PC-9 (cell line): ENCODE data around the gene MSI2. TPM values are rescaled to one million over a fixed set of nuclear protein-coding genes. Genes with fewer than 3 reads are reported as not detected.

Experiments
- BruUV-seq: library from RNA; stranded (reverse); fragments of 400-500 nt; replicated peaks from 2 replicates; lab custom pipeline; 2021; lab: Mats Ljungman, UMichigan
- CTCF ChIA-PET: fragments of 300-600 bp; sonication (Branson Sonifier 250); formaldehyde crosslinking; loops from one replicate; lab custom pipeline; 2022; ENCODE audit warnings: antibody characterized with exemption; lab: Charles Lee
- POLR2A ChIA-PET: fragments of 300-600 bp; sonication (Branson Sonifier 250); formaldehyde crosslinking; loops from one replicate; lab custom pipeline; 2022; ENCODE audit warnings: antibody characterized with exemption; ENCODE audit not compliant: unreplicated experiment; lab: Charles Lee
- DNase-seq, 2 experiments: peaks; one replicate each; pipeline versions ENCODE4 v3.0.0 to v3.0.0-alpha.2; 2015 to 2022; ENCODE audit warnings: mixed read lengths in 1 of 2
- H2AFZ ChIP-seq: fragments of 200-600 bp; sonication (generic); 2 replicates; pipeline ENCODE4 v1.8.1; 2017; ENCODE audit warnings: antibody characterized with exemption
- H3F3A ChIP-seq: fragments of 200-600 bp; sonication (generic); 2 replicates; pipeline ENCODE4 v1.8.1; 2017; ENCODE audit warnings: antibody characterized with exemption, mild to moderate bottlenecking, low read depth; ENCODE audit not compliant: insufficient read depth
- H3K27ac ChIP-seq: fragments of 200-600 bp; sonication (generic); 2 replicates; pipeline ENCODE4 v1.6.1; 2016; ENCODE audit warnings: mixed run types
- H3K27me3 ChIP-seq: fragments of 200-600 bp; sonication (generic); 2 replicates; pipeline ENCODE4 v1.6.1; 2016; ENCODE audit warnings: low read depth, mixed run types; ENCODE audit not compliant: insufficient read depth
- H3K36me3 ChIP-seq: fragments of 200-600 bp; sonication (generic); 2 replicates; pipeline ENCODE4 v1.6.1; 2016; ENCODE audit warnings: low read depth, mixed run types
- H3K4me1 ChIP-seq: fragments of 200-600 bp; sonication (generic); replicated peaks from 2 replicates; pipeline ENCODE4 v1.6.1; 2016; ENCODE audit warnings: mixed run types; ENCODE audit not compliant: insufficient read depth
- H3K4me2 ChIP-seq: fragments of 200-600 bp; sonication (generic); 2 replicates; pipeline ENCODE4 v1.6.1; 2017; ENCODE audit warnings: mixed run types
- H3K4me3 ChIP-seq: fragments of 200-600 bp; sonication (generic); 2 replicates; pipeline ENCODE4 v1.6.1; 2016; ENCODE audit warnings: mixed run types
- H3K79me2 ChIP-seq: fragments of 200-600 bp; sonication (generic); 2 replicates; pipeline ENCODE4 v1.6.1; 2017; ENCODE audit warnings: low read depth, mixed run types
- H3K9me2 ChIP-seq: fragments of 200-600 bp; sonication (generic); 2 replicates; pipeline ENCODE4 v1.8.1; 2017; ENCODE audit warnings: mild to moderate bottlenecking; ENCODE audit not compliant: insufficient read depth
- H3K9me3 ChIP-seq: fragments of 200-600 bp; sonication (generic); 2 replicates; pipeline ENCODE4 v1.8.1; 2016; ENCODE audit warnings: low read depth; ENCODE audit not compliant: insufficient read depth
- H4K20me1 ChIP-seq: fragments of 200-600 bp; sonication (generic); 2 replicates; pipeline ENCODE4 v1.8.1; 2017; ENCODE audit not compliant: insufficient read depth
- EZH2 ChIP-seq: fragments of 200-600 bp; sonication (generic); IDR thresholded peaks from 2 replicates; pipeline ENCODE4 v1.8.0; 2017; ENCODE audit warnings: antibody characterized with exemption, low read depth
- intact Hi-C: fragments of 100-400 bp; cut with micrococcal nuclease; formaldehyde crosslinking; loops from one replicate; pipeline ENCODE4 v1.10.0; 2022; ENCODE audit not compliant: unreplicated experiment
- total RNA-seq: library from RNA; stranded (reverse); gene quantifications from 2 replicates; pipeline ENCODE4 v1.2.3, GENCODE V29; 2021
- TF ChIP-seq, protein P1 (sequence below): fragments of 200-600 bp; sonication (generic); conservative IDR thresholded peaks from 2 replicates; pipeline ENCODE4 v1.6.1; 2017; ENCODE audit warnings: mixed run types, antibody characterized with exemption, mild to moderate bottlenecking, moderate library complexity

The MSI2 gene
- total RNA-seq, 1 experiment from 2014 or later: 15.7 TPM

DNA sequence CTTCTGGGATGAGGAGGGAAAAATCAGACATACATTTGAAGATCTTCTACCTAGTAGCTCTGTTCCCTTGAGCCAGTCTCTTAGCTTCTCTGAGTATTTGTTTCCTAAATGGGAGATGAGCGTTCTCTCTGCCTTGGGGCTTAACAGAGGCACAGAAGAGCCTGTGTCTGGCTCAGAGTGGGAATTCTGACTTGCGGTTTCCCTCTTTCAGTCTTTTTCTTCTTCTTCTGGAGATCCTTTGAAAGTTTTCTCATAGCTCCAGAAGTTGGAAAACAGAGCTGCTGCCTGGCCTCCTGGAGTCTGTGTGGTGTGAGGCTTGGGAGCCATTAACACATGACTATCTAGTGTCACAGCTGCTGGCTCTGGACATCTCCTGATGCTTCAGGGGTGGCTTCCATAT lies 167.9 kb downstream of the MSI2 start:
- H3F3A ChIP-seq: no peaks in the 10 kb centered on the region
- H3K9me2 ChIP-seq: no peaks in the 10 kb centered on the region
- H2AFZ ChIP-seq: no peak overlapping the region
- H3K36me3 ChIP-seq: no peaks in the 10 kb centered on the region
- ChIA-PET CTCF (no interaction called here), POLR2A (no interaction called here)
- no peak for TF ChIP-seq EZH2
- TF ChIP-seq, protein P1, sequence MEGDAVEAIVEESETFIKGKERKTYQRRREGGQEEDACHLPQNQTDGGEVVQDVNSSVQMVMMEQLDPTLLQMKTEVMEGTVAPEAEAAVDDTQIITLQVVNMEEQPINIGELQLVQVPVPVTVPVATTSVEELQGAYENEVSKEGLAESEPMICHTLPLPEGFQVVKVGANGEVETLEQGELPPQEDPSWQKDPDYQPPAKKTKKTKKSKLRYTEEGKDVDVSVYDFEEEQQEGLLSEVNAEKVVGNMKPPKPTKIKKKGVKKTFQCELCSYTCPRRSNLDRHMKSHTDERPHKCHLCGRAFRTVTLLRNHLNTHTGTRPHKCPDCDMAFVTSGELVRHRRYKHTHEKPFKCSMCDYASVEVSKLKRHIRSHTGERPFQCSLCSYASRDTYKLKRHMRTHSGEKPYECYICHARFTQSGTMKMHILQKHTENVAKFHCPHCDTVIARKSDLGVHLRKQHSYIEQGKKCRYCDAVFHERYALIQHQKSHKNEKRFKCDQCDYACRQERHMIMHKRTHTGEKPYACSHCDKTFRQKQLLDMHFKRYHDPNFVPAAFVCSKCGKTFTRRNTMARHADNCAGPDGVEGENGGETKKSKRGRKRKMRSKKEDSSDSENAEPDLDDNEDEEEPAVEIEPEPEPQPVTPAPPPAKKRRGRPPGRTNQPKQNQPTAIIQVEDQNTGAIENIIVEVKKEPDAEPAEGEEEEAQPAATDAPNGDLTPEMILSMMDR: no peak
- H3K9me3 ChIP-seq: no peaks in the 10 kb centered on the region
- H3K4me2 ChIP-seq: no peak overlapping the region
- intact Hi-C loops: no loop called here
- no peaks in the 10 kb centered on the region for H3K27me3 ChIP-seq
- no peak for DNase-seq
- no TSS peak for BruUV-seq
- no peak overlapping the region for H3K4me3 ChIP-seq
- no peaks in the 10 kb centered on the region for H3K79me2 ChIP-seq
- H3K4me1 ChIP-seq: 0 out of 2 replicates have a peak, but pooled peaks cover 8% of the 10 kb centered on the region
- H3K27ac ChIP-seq: no peak overlapping the region
- H4K20me1 ChIP-seq: no peaks in the 10 kb centered on the region

DNA sequence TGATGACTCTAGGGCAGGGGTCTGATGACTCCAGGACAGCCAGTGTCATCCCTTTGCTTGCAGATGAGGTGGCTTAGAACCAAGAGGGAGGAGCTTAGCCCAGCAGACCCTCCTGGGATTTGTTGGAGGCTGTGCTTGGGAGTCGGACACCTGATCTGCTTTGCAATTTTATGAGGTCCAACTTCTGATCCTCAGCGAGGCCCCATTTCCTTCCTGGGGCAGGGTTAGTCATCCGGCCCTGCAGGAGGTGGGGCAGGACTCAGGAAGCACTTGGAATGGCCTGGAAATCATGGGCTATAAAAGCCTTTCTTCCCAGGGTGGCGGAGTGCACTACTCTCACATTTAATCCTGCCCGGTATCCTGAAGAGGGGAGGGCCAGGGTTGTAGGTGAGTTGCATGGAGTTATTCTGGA lies 168.5 kb downstream of the MSI2 start:
- POLR2A ChIA-PET: no interaction called here
- no TSS peak for BruUV-seq

GRCh38 chr17:57425431-57425830 lies 169.1 kb downstream of the MSI2 start:
- DNase-seq: no peak
- ChIA-PET CTCF (interaction anchor here (0.7 kb wide), 1 partner anchor 1683 kb away, joined by 3 read pairs; no protein-coding TSS in a partner anchor), POLR2A (no interaction called here)
- H3K9me2 ChIP-seq: no peaks in the 10 kb centered on the region
- intact Hi-C loops: no loop called here
- no peak overlapping the region for H3K27ac ChIP-seq
- no TSS peak for BruUV-seq
- H3K4me1 ChIP-seq: 0 out of 2 replicates have a peak, but pooled peaks cover 8% of the 10 kb centered on the region
- no peaks in the 10 kb centered on the region for H3F3A ChIP-seq
- no peaks in the 10 kb centered on the region for H3K9me3 ChIP-seq
- TF ChIP-seq EZH2: no peak
- TF ChIP-seq, protein P1: no peak
- H3K36me3 ChIP-seq: no peaks in the 10 kb centered on the region
- no peaks in the 10 kb centered on the region for H3K79me2 ChIP-seq
- H3K27me3 ChIP-seq: no peaks in the 10 kb centered on the region
- H2AFZ ChIP-seq: no peak overlapping the region
- H3K4me2 ChIP-seq: no peak overlapping the region
- H4K20me1 ChIP-seq: no peaks in the 10 kb centered on the region
- H3K4me3 ChIP-seq: no peak overlapping the region

More for the DNA sequence above, 168.5 kb downstream of the MSI2 start:
- Histone ChIP-seq H3K36me3 (no peaks in the 10 kb centered on the region), H3K27me3 (no peaks in the 10 kb centered on the region), H3K9me2 (no peaks in the 10 kb centered on the region), H3K79me2 (no peaks in the 10 kb centered on the region), H4K20me1 (no peaks in the 10 kb centered on the region), H3K4me3 (no peak overlapping the region), H3K27ac (no peak overlapping the region), H2AFZ (no peak overlapping the region), H3F3A (no peaks in the 10 kb centered on the region), H3K4me2 (no peak overlapping the region), H3K9me3 (no peaks in the 10 kb centered on the region), H3K4me1 (0 out of 2 replicates have a peak, but pooled peaks cover 8% of the 10 kb centered on the region)
- intact Hi-C loops: no loop called here
- CTCF ChIA-PET: no interaction called here
- no peak for TF ChIP-seq EZH2
- TF ChIP-seq, protein P1: no peak
- no peak for DNase-seq
